Measurements from ENCODE around the gene FHIT.

The FHIT gene

GRCh38 chr3:60140160-60140559 lies 1111.1 kb downstream of the FHIT start:
- DNase-seq, result no peak

- DNase-seq, result no peak
These were observed 1114.7 kb downstream of the FHIT start for GRCh38 chr3:60136601-60137000.

DNA sequence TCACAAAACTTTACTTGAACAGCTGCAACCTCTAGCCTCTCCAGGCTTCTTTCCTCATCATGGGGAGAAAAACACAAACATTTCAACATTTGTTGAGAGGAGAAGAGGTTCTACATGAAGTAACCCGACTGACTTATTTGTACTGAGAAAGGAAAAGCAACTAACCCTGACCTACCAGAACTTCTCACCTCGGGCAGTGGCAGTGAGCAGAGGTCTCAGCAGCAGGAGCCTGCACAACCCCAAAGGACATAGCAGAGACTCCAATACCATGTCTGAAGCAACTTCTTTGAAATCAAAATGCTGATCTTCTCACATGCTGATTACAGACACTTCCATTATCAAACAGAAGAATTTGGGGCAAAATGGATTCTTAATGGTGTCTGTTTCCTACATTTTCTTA lies 1115.8 kb downstream of the FHIT start:
- DNase-seq, result no peak

- no peak for DNase-seq
These were observed 1117.7 kb downstream of the FHIT start for GRCh38 chr3:60133269-60134162.

GRCh38 chr3:60131618-60132017 lies 1119.6 kb downstream of the FHIT start:
- no peak for DNase-seq

DNA sequence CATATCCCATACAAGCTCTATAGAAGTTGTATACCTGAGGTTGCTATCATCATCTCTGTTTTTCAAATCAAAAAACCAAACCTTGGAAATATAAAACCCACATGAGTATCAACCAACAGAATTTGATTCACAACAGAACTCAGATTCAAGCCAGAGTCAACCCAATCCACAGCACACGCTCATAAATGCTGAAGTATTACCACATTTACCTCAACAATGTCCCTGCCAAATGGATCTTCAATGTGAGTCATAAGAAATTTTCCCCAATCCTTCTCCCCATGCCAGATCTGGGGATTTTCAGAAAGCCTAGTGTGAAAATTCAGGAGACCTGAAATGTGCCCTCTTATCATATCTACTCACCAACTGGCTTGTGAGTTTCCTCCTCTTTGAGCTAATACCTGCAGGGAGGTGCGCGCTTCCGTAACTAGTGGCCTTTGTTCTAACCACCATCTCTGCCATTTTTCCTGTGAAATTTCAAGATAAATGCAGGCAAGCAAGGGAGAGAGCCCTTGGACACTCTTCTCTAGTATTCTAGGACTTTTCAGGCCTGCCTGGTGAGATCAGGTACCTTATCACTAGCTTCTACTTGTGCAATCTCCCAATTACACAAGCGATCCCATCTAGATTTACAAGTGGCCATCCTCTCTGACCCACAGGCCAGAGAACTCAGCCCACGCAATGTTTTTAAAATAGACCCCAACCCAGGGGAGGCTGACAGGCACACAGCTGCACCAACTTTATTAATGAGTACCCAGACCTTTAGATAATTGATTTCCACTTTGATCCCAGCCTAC lies 1124.5 kb downstream of the FHIT start:
- no peak for DNase-seq

DNA sequence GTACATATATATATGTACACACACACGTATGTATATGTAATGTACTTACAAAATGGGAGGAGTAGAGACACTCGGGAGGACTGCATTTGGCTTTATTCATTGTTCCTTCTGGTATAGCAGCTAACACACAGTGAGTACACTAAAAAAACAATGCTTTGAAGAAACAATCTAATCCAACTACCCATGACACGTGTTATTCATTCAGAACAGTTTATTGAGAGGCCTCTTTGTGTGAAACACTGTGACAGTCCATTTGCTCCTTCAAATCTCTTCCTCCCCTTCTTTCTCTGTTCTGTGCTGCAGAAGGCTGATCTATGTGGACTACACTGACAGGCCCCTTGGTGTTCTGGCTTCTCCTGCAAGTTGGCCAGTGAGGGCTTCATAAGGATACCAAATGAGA lies 1125.6 kb downstream of the FHIT start:
- no peak for DNase-seq

GRCh38 chr3:60120245-60120644 lies 1131.0 kb downstream of the FHIT start:
- DNase-seq, result no peak

GRCh38 chr3:60114191-60114590 lies 1137.1 kb downstream of the FHIT start:
- no peak for DNase-seq

DNA sequence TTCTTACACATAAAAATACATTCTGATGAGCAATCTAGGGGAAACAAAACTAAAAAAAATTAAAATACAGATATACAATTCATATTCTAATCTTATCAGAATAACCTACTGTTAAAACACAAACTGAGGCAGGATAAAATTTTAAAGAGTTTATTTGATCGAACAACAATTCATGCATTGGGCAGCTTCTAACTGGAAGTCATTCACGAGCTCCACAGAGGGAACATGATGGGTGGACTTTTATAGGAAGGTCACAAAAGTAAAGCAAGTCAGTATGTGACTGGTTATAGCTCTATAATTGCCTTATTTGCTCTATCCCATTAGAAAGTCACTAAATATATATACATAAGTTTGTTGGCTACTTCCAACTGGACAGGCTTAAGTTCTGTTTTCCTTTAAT lies 1144.0 kb downstream of the FHIT start:
- DNase-seq, result no peak

DNA sequence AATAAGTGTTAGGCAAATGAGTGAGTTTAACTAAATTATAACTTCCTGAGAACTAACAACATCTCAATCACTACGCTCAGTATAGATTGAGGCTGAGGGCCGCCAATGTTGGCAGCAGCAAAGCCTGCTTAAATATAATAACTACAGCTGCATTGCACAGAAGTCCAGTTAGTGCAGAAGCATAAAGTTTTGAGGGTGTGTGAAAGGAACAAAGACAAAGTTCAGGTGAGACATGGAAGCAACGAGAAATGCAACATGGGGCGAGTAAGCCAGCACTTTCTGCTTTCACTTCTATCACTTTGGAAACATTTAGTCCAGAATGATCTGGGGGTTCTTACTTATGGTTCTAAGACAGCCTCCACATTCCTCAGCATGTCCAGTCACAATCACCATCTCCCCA lies 1149.1 kb downstream of the FHIT start:
- no peak for DNase-seq

DNA sequence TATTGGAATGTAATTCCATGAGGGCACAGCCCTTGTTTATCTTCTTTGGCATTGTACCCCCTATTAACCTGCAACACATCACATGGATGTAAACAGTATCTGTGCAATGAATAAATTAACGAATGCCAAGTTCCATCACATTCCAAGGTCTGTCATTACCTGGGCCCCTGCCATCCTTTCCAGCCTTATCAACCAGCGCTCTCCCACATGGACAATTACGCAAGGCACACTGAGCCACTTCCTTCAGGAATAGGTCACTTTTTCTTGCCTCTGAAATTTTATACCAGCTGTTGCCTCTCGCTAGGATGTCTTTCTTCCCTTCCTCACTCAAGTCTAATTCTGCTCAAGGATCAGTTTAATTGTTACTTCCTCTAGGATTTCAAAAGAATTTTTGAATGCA lies 1149.6 kb downstream of the FHIT start:
- DNase-seq, result no peak

DNA sequence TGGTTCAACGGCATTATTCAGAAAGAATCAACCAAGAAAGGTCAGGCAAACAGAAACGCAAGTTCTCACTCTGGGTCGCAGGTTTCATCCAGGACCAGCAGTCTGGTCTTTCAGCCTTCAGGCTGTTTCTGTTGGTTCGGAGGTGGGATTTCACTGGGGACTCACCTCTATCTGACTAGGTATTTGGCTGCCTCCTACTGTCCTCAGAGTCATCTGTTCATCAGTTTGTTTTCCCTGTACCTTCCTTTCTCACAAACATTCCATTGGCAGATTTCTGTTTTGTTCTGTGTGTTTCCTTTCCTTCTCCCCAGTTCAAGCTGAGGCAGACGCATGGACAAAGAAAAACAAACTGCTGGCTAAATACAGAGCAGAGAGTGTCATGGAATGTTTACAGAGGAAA lies 1154.8 kb downstream of the FHIT start:
- no peak for DNase-seq

- no peak for DNase-seq
These were observed 1155.3 kb downstream of the FHIT start for GRCh38 chr3:60095930-60096329.

GRCh38 chr3:60095516-60095915 lies 1155.7 kb downstream of the FHIT start:
- DNase-seq, result no peak

DNA sequence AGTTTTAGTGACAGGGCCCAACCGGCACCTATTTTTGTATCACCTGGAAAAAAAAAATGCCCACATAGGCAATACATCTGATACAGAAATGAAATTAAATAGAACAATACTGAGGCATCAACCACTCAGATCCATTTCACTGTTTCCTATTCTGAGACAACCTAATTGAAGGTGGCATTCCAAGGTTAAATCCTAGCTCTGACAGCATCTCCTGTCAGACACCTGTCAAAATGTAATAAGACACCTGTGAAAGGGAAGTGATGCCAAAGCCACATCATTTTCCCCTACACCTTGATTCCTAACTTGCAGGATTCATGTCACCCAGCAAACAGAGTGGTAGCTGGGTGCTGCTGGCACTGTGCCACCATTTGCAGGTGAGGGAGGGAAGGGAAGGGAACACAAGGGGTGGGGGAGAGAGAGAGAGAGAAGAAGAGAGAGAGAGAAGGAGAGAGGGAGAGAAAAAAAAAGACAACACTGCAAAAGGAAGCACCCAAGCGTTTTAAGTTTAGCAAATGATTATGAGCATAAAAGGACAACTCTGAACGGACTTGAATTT lies 1156.8 kb downstream of the FHIT start:
- no peak for DNase-seq

GRCh38 chr3:60090548-60090947 lies 1160.7 kb downstream of the FHIT start:
- no peak for DNase-seq

DNA sequence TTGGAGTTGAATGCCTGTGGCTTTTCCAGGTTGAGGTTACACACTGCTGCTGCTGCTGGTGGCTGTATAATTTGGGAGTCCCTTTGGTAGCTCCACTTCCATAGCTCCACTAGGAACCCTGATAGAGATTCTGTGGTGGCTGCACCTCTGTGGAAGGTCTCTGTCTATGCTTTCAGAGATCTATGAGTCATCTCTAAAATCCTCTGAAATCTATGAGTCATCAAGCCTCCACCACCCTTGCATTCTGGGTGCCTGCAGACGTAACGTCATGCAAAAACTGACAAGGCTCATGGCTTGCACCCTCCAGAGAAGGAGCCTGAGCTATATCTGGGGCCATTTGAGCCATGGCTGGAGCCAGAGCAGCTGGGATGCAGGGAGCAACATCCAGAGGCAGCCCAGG lies 1164.4 kb downstream of the FHIT start:
- DNase-seq, result peak; percentile 84

DNA sequence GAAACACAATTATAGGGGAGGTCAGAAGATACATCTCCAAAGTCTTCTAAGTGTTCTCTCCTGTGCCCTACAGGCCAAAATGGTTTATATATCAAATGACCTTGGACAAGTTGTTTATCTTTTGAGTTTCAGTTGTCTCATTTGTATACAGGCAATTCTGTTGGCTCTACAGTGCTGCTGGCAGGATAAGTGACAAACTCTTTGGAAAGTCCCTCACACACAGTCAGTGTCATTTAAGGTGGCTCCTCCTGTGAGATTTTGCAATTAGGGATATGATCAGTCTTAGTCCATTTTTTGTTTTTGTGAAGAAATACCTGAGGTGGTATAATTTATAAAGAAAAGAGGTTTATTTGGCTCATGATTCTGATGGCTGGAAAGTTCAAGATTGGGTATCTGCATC lies 1165.6 kb downstream of the FHIT start:
- peak; percentile 37 for DNase-seq

- peak; percentile 14 for DNase-seq
These were observed 1169.7 kb downstream of the FHIT start for GRCh38 chr3:60081381-60082095.

- peak; percentile 85 for DNase-seq
These were observed 1170.6 kb downstream of the FHIT start for GRCh38 chr3:60080648-60081047.

GRCh38 chr3:60079076-60079475 lies 1172.2 kb downstream of the FHIT start:
- DNase-seq, result peak; percentile 55

GRCh38 chr3:60076331-60076730 lies 1174.9 kb downstream of the FHIT start:
- DNase-seq, result no peak
